Neutrophil (primary cell): ENCODE data around the gene GNLY.

Experiments
- H3K27ac ChIP-seq: fragments of 200-600 bp; sonication (generic); 2 replicates; pipeline ENCODE4 v1.5.1; 2016; ENCODE audit warnings: mild to moderate bottlenecking, moderate library complexity
- H3K27me3 ChIP-seq: fragments of 200-600 bp; sonication (generic); 2 replicates; pipeline ENCODE4 v1.6.0; 2016; ENCODE audit warnings: mild to moderate bottlenecking
- H3K36me3 ChIP-seq: fragments of 200-600 bp; sonication (generic); 2 replicates; pipeline ENCODE4 v1.5.1; 2017
- H3K4me1 ChIP-seq, 2 experiments: fragments of 200-600 bp in 1 of 2; sonication (generic) in 1 of 2; 1 replicate in 1 of 2; 2 replicates in 1 of 2; pipeline versions ENCODE4 v1.5.1 to v1.6.1; 2013 to 2016; ENCODE audit warnings: low read depth in 1 of 2, low read length in 1 of 2, mild to moderate bottlenecking in 1 of 2, moderate library complexity in 1 of 2; ENCODE audit not compliant: control insufficient read depth in 1 of 2, insufficient read depth in 1 of 2
- H3K4me3 ChIP-seq, 2 experiments: fragments of 200-600 bp in 1 of 2; sonication (generic) in 1 of 2; 1 replicate in 1 of 2; 2 replicates in 1 of 2; pipeline ENCODE4 v1.5.1; 2013 to 2016; ENCODE audit warnings: low read depth in 1 of 2, low read length in 1 of 2, mild to moderate bottlenecking in 1 of 2, moderate library complexity in 1 of 2
- H3K9me3 ChIP-seq: fragments of 200-600 bp; sonication (generic); 2 replicates; pipeline ENCODE4 v1.5.1; 2016
- TF ChIP-seq, protein P1 (sequence below): fragments of 200-600 bp; sonication (generic); IDR thresholded peaks from 2 replicates; pipeline ENCODE4 v1.5.1; 2016; ENCODE audit warnings: antibody characterized with exemption

The GNLY gene

DNA sequence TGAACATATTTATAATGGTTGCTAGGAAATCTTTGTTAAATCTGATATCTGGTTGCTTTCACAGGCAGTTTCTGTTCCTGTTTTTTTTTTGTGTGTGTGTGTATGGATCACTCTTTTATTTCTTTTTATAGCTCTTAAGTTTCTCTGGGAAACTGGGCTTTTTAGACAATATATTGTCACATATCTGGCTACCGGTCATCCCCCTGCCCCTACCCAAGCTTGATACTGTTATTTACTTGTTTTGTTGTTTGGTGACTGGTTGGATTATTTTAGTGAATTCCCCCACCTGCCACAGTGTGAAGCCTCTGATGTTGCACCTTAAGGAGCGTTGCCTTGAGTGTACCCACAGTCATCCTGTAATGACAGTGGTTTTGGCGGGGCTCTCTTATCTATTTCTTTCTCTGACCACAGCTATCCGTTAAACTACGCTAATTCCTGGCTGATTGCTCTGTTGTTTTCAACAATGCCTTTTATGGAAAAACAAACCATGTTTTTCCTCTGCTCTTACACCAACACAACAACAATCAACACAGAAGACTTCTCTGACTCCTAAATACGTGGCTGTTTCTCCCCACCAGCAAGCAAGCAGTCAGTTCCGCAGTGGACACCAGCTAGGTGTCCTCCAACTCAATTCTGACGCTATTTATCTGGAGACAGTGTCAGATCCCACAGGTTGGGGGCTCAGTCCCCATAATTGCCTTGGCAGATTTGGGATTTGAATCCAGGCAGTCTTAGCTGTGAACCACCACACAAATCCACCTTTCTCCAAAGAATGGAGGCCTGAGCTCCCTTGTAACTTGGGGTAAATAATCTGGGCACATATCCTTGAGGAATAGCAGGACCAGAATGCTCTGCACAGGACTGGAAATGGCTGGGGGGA is 10.9 kb downstream of the GNLY start:
- H3K4me1 ChIP-seq = peaks cover 71 to 95% of the 10 kb centered on the region in 2 experiments
- H3K9me3 ChIP-seq = no peaks in the 10 kb centered on the region
- no peaks in the 10 kb centered on the region for H3K27me3 ChIP-seq
- peak overlapping the region; percentile 40 to 44 for H3K4me3 ChIP-seq
- peak overlapping the region; percentile 92 for H3K27ac ChIP-seq
- no peaks in the 10 kb centered on the region for H3K36me3 ChIP-seq
- TF ChIP-seq, protein P1, sequence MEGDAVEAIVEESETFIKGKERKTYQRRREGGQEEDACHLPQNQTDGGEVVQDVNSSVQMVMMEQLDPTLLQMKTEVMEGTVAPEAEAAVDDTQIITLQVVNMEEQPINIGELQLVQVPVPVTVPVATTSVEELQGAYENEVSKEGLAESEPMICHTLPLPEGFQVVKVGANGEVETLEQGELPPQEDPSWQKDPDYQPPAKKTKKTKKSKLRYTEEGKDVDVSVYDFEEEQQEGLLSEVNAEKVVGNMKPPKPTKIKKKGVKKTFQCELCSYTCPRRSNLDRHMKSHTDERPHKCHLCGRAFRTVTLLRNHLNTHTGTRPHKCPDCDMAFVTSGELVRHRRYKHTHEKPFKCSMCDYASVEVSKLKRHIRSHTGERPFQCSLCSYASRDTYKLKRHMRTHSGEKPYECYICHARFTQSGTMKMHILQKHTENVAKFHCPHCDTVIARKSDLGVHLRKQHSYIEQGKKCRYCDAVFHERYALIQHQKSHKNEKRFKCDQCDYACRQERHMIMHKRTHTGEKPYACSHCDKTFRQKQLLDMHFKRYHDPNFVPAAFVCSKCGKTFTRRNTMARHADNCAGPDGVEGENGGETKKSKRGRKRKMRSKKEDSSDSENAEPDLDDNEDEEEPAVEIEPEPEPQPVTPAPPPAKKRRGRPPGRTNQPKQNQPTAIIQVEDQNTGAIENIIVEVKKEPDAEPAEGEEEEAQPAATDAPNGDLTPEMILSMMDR = no peak

- Histone ChIP-seq H3K9me3 (no peaks in the 10 kb centered on the region), H3K27me3 (no peaks in the 10 kb centered on the region), H3K27ac (peak overlapping the region; percentile 92), H3K4me3 (peak overlapping the region; percentile 40 to 44), H3K36me3 (no peaks in the 10 kb centered on the region), H3K4me1 (peaks cover 76 to 95% of the 10 kb centered on the region in 2 experiments)
- TF ChIP-seq, protein P1 = no peak
Observed at GRCh38 chr2:85705680-85706039, 11.5 kb downstream of the GNLY start.

- Histone ChIP-seq H3K27me3 (no peaks in the 10 kb centered on the region), H3K36me3 (no peaks in the 10 kb centered on the region), H3K27ac (peak overlapping the region; percentile 92), H3K9me3 (no peaks in the 10 kb centered on the region), H3K4me1 (peaks cover 80 to 95% of the 10 kb centered on the region in 2 experiments), H3K4me3 (peak overlapping the region; percentile 40 to 44)
- TF ChIP-seq, protein P1 = no peak
Observed at GRCh38 chr2:85706063-85706462, 11.9 kb downstream of the GNLY start.

GRCh38 chr2:85706599-85707296 is 12.6 kb downstream of the GNLY start:
- H3K27me3 ChIP-seq = no peaks in the 10 kb centered on the region
- H3K36me3 ChIP-seq = no peaks in the 10 kb centered on the region
- peaks cover 87 to 100% of the 10 kb centered on the region in 2 experiments for H3K4me1 ChIP-seq
- no peaks in the 10 kb centered on the region for H3K9me3 ChIP-seq
- H3K4me3 ChIP-seq = peak overlapping the region; percentile 40 to 44
- H3K27ac ChIP-seq = peak overlapping the region; percentile 92
- TF ChIP-seq, protein P1 = no peak

- peak overlapping the region; percentile 40 to 44 for H3K4me3 ChIP-seq
- no peaks in the 10 kb centered on the region for H3K9me3 ChIP-seq
- H3K27me3 ChIP-seq = no peaks in the 10 kb centered on the region
- TF ChIP-seq, protein P1 = peak; percentile 81
- H3K4me1 ChIP-seq = peaks cover 92 to 100% of the 10 kb centered on the region in 2 experiments
- H3K36me3 ChIP-seq = no peaks in the 10 kb centered on the region
- H3K27ac ChIP-seq = peak overlapping the region; percentile 92
Observed at GRCh38 chr2:85707304-85707703, 13.1 kb downstream of the GNLY start.
